Epidermal melanocyte (primary cell): ENCODE data around the gene CCL26.
"Not testable (repeated sequence)": the region's sequence is repeated elsewhere in the genome, so short reads cannot be mapped to it uniquely, and the experiment has no call there.

Source experiments
- DNase-seq: peaks from one replicate; pipeline ENCODE4 v3.0.0; 2011; ENCODE audit warnings: low spot score; ENCODE audit not compliant: insufficient read length

The CCL26 gene

DNA sequence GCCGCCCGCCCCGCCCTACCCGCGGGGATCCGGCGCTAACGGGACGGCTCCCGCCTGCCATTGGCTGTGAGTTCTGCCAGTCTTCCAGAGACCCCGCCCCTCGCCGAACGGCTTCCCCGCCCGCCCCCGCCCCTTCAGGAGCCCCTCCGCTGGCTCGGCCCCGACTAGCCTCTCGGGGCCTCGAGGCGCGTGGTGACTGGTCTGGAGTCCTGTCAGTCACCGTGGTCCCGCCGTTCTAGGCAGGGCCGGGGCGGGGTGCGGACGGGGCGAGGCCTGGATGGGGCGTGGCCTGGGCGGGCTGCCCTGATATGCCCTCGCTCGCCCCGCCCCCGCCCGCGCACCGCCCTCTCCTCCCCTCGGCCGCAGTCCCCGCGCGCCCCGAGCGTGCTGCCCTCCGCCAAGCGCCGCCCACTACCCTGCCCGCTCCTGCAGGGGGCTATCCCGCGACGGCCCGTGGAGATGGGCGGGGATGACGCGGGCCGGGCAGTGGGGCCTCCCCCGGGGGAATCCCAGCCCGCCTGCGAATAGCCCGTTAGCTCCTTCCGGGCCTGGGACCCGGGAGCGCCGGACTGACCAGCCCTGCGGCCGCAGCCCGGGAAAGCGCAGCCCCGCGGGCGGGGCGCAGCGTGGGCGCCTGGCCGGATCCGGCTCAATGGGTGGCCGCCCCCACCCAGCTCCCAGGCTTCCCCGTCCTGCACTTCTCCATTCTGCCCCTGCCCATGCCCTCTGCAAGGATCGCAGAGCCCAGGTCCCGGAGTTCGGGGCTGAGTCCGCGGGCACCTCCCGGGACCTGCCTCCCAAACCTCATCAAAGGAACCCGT lies 32.8 kb downstream of the CCL26 start:
- peak; percentile 98 for DNase-seq

GRCh38 chr7:75738604-75738974 lies 33.4 kb downstream of the CCL26 start, which contains the start of gene HIP1:
TSS of gene HIP1 (minus strand) at chr7:75738941. CDS start at chr7:75738920, 21 bp downstream.
- no peak for DNase-seq

DNA sequence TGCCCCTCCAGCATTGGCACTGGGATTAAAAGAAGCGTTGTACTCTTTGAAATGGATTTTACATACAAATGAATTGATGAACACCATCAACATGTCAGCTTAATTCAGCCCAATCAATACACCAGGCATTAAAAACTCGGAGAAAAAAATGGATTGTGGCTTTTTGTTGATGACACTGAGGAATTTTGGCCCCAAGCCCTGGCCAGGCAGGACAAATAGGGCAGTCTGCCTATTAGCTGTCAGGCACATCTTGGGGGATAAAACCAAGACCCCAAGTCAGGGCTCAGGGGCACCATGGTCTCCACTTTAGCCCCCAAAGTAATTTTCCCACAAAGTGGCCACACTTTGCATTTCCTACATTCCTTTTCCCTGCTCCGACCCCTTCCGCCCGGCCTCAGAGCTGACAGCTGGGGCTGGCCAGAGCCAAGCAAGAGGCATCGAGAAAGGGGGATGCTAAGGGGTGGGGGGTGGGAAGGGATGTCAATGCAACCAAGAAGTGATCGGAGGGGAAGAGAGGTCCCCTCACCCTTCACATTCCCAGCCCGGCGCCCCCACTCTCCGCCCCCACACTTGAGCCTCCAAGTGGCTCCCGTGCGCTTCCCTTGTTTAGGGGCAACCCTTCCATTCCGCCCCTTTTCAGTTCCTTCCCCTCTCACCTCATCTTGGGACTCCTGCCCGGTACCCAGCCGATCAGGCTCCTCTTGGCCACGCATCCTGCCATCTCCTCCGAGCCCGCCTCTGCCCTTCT lies 34.0 kb downstream of the CCL26 start:
- DNase-seq: no peak

- DNase-seq: no peak
Observed at GRCh38 chr7:75735581-75736350, 36.2 kb downstream of the CCL26 start.

DNA sequence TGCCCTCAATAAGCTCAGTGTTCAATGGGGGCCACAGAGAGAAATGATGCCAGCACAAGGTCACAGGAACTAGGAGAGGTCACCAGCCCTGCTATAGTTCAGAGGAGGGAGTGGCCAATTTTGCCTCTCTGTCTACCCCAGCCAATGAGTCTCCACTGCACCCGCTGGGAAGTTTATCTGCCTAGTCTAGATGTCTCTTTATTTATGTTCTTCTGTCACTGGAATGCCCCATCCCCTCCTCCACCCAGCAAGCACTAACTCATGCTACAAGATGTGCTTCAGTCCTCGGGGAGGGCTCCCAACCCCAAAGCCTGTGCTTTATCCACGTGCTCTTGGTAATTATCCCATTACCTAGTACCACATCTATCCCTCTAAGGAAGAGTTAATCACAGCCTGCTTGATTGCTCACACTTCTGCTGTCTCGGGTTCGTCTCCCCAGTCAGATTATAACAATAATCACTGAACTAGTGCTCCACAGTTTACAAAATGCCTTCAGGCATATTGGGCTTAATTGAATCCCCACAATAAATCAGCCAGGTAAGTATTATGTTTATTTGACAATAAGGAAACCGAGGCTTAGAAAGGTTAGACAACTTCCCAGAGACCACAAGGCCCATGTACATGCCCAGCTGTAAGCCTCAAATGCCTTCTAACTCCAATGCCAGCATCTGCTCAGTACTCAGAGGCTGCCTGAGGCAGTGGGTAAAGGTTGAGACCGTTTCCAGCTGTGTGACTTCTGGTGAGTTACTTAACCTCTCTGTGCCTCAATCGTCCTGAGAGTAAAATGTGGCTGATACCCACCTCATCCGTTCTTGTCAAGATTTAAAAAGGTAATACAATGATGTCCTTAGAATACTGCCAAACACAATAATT lies 37.2 kb downstream of the CCL26 start:
- DNase-seq: no peak

DNA sequence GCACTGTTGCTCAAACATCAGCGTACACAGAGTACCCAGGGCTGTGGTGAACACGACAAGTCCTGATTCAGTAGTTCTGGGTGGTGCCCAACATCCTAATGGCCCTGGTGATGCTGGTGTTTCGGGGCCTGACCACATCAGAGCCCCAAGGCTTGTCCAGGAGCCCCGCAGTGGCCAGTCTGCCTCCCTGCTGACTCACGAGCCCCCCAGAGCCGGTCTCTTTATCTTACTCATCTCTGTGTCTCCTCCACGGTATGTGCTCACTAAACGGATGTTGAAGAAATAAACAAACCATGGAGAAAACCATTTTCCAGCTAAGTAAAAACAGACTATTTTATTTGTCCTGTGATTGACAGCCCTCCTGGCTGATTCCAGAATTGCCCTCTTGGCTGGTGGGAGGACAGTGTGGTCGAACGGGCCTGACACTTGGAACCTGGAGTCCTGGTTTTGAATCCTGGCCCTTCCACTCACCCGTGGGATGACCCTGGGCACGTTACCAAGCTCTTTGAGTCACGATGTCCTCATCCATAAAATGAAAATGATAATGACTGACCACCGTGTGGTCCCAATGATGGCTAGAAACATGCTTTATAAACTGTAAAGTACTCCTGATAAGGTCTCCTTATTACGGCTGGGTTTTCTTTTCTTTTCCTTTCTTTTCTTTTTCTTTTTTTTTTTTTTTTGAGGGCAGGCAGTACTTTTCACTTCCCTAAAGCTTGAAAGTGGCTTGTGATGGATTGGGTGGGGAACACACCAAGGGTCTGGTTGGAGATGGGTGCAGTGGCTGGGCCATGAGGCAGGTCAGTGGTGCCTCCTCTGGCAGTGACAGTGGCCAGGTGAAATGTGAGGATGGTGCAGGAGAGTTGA lies 39.0 kb downstream of the CCL26 start:
- DNase-seq: no peak

DNA sequence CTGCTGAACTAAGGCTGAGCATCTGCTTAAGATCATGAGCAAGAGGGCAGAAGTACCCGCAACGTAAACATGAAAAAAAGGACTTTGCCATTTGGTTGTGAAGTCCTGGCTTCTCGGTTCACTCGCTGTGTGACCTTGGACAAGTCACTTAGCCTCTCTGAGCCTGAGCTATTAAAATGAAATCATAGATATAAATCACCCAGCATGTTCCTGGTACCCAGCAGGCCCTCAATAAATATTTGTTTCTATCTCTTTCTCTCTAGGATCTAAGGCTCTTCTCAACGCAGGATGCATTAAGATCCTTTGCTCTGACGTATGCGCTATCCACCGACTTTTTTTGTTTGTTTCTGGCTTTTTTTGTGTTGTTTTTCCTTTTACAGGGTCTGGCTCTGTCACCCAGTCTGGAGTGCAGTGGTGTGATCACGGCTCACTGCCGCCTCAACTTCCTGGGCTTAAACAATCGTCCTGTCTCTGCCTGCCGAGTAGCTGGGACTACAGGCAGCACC lies 39.9 kb downstream of the CCL26 start:
- no peak for DNase-seq

GRCh38 chr7:75729851-75730274 lies 42.1 kb downstream of the CCL26 start:
- no peak for DNase-seq

GRCh38 chr7:75727881-75728593 lies 44.0 kb downstream of the CCL26 start:
- DNase-seq: no peak

DNA sequence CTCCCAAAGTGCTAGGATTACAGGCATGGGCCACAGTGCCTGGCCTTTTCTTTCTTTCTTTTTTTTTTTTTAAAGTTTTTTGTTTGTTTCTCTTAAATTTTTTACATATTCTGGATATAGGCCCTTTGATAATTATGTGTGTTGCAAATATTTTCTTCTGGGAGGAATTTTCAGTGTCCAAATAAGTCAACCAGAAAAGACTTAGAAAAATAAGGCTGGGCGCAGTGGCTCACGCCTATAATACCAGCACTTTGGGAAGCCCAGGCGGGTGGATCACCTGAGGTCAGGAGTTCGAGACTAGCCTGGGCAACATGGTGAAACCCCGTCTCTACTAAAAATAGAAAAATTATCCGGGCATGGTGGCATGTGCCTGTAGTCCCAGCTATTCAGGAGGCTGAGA lies 44.7 kb downstream of the CCL26 start:
- not testable (repeated sequence) for DNase-seq

DNA sequence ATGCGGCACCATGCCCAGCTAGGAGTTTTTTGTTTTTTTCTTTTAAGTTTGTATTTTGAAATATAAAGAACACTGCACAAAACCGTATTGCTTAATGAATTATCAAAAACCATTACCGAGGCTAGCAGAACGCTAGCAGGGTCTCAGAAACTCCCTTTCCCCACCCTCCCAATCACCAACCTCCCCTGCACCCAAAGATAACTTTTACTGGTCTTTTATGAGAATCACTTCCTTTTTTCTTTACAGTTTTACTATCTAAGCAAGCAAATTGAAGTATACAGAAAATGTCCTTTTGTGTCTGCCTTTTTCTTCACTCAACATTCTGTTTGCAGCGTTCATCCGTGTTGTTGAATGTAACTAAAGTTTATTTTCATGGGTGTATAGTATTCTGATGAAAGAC lies 46.7 kb downstream of the CCL26 start:
- DNase-seq: no peak

DNA sequence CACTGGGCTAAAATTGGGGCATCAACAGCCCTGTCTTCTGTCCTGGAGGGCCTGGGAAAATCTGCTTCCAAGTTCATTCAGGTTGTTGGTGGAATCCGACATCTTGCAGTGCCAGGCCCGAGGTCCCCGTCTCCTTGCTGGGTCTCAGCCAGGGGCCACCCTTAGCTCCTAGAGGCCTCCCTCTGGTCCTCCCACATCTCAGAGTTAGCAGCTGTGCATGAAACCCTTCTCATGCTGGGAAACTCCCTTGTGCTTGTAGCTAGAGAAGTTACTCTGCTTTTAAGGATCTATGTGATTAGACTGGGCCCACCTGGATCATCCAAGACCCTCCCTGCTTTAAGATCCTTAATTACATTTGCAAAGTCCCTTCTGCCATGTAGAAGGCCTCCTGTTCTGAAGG lies 48.6 kb downstream of the CCL26 start:
- DNase-seq: no peak

- no peak for DNase-seq
Observed at GRCh38 chr7:75722373-75722772, 49.6 kb downstream of the CCL26 start.

GRCh38 chr7:75721922-75722321 lies 50.1 kb downstream of the CCL26 start:
- not testable (repeated sequence) for DNase-seq

- DNase-seq: no peak
Observed at GRCh38 chr7:75721426-75721825, 50.6 kb downstream of the CCL26 start.

- no peak for DNase-seq
Observed at GRCh38 chr7:75719626-75720025, 52.4 kb downstream of the CCL26 start.
